NCI-H1930 (cell line): ENCODE results near the gene TNPO3.

ENCODE experiments used
- DNase-seq, 2 experiments: peaks; one replicate each; lab custom pipeline; 2025; lab: John Stamatoyannopoulos, UW

TNPO3 gene

GRCh38 chr7:128906766-128907559 is 147.9 kb downstream of the TNPO3 start:
- no peak for DNase-seq

GRCh38 chr7:128906001-128906765 is 148.7 kb downstream of the TNPO3 start:
- DNase-seq: no peak

GRCh38 chr7:128904381-128905197 is 150.3 kb downstream of the TNPO3 start:
- DNase-seq: peak; percentile 31 to 50
